Tibial nerve (tissue), 4 donors: Measurements from ENCODE around the gene KRT6C. TPM values are rescaled to one million over a fixed set of nuclear protein-coding genes. Genes with fewer than 3 reads are reported as not detected.

Experiments used
- DNase-seq, 2 donors: peaks; one replicate each; pipeline ENCODE4 v3.0.0-alpha.2; 2019; ENCODE audit warnings: low spot score in 2 of 2
- H3K27ac ChIP-seq, 4 donors: fragments of 200-600 bp; sonication (generic) in 3 of 4; one replicate each; pipeline ENCODE4 v1.5.1; 2017 to 2019; ENCODE audit warnings: mild to moderate bottlenecking in 1 of 4
- H3K27me3 ChIP-seq, 2 donors: fragments of 200-600 bp; sonication (generic) in 1 of 2; one replicate each; pipeline versions ENCODE4 v1.5.1 to v1.6.0; 2017 to 2019
- H3K36me3 ChIP-seq, 3 donors: fragments of 200-600 bp; sonication (generic); one replicate each; pipeline ENCODE4 v1.5.1; 2018 to 2019
- H3K4me1 ChIP-seq, 4 donors: fragments of 200-600 bp; sonication (generic) in 3 of 4; one replicate each; pipeline ENCODE4 v1.5.1; 2017 to 2019
- H3K4me3 ChIP-seq, 4 donors: fragments of 200-600 bp; sonication (generic) in 3 of 4; one replicate each; pipeline ENCODE4 v1.5.1; 2017 to 2019; ENCODE audit warnings: mild to moderate bottlenecking in 1 of 4, moderate library complexity in 1 of 4
- H3K9me3 ChIP-seq, 4 donors: fragments of 200-600 bp; sonication (generic) in 3 of 4; one replicate each; pipeline ENCODE4 v1.5.1; 2017 to 2019
- CTCF ChIP-seq, 5 experiments: fragments of 200-600 bp in 3 of 5; fragments of 450-650 bp in 2 of 5; sonication (generic) in 3 of 5; IDR thresholded peaks; one replicate each; pipeline ENCODE4 v1.5.1; 2016 to 2019; ENCODE audit warnings: antibody characterized with exemption in 5 of 5, mild to moderate bottlenecking in 3 of 5, moderate library complexity in 2 of 5
- EP300 ChIP-seq, 2 donors: sonication (generic); formaldehyde crosslinking; IDR thresholded peaks; one replicate each; pipeline ENCODE4 v1.6.1; 2017; ENCODE audit warnings: antibody characterized with exemption in 2 of 2, mild to moderate bottlenecking in 1 of 2
- POLR2A ChIP-seq, 2 donors: fragments of 450-650 bp; IDR thresholded peaks; one replicate each; pipeline ENCODE4 v1.6.1; 2017; ENCODE audit warnings: antibody characterized with exemption in 2 of 2, mild to moderate bottlenecking in 2 of 2, moderate library complexity in 2 of 2
- WGBS, 2 donors: methylation state at CpG; one replicate each; pipeline ENCODE4 v1.1.5; 2018; 5-methylcytosine and 5-hydroxymethylcytosine counted together
- total RNA-seq, 4 donors: library from RNA; depleted of rRNA; stranded (reverse); fragments of >200 nt; gene quantifications; one replicate each; pipeline ENCODE4 v1.1.0, GENCODE V29; 2016

KRT6C gene
- total RNA-seq, 4 donors from 2014 or later, result not detected

DNA sequence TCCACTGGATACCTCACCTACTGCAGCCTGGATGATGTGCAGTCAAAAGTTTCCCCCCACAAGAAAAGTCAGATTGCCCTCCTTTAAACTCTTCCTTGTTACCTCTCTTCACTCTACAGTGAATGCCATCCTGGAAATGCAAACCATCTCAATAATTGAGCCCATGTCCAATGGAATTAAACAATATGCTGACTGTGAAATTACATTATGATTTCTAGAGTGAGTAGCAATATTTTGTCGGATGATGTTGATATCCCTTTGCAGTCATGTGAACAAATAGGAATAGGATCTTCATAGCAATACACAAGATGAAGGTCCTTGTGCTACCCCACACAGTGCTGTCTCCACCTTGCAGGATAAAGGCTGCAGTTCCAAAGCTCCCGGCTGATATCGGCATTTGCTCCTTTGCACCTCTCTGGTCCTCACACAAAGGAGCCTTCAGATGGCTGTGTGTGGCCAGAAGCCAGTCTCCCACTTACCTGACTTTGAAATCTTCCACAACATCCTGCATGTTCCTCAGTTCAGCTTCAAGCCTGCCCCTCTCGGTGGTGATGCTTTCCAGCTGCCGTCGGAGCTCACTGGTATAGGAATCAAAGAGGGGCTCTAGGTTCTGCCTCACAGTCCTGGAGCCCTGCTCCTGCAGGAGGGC is 40.9 kb downstream of the KRT6C start:
- TF ChIP-seq POLR2A (IDR thresholded peaks at IDR 0.05), result no peak
- Histone ChIP-seq H3K27me3 (peaks cover 0 to 8% of the 10 kb centered on the region in 2 donors), H3K4me1 (no peaks in the 10 kb centered on the region), H3K4me3 (no peak overlapping the region), H3K27ac (no peak overlapping the region), H3K9me3 (no peaks in the 10 kb centered on the region), H3K36me3 (no peaks in the 10 kb centered on the region)
- 89 to 96% methylated on average over 6 of the region's 6 CpGs for WGBS, 2 donors
- no peak for DNase-seq

GRCh38 chr12:52428121-52428520 is 45.5 kb downstream of the KRT6C start:
- Histone ChIP-seq H3K36me3 (no peaks in the 10 kb centered on the region), H3K4me1 (peaks cover 0 to 8% (median 0%) of the 10 kb centered on the region in 4 donors), H3K9me3 (no peaks in the 10 kb centered on the region), H3K27me3 (peaks cover 0 to 3% of the 10 kb centered on the region in 2 donors), H3K27ac (no peak overlapping the region), H3K4me3 (no peak overlapping the region)
- TF ChIP-seq POLR2A (IDR thresholded peaks at IDR 0.05) (no peak), EP300 (IDR thresholded peaks at IDR 0.05) (no peak), CTCF (IDR thresholded peaks at IDR 0.05) (no peak)
- DNase-seq, result no peak
- WGBS, 2 donors, result 80 to 85% methylated on average over 8 to 9 of the region's 10 CpGs

DNA sequence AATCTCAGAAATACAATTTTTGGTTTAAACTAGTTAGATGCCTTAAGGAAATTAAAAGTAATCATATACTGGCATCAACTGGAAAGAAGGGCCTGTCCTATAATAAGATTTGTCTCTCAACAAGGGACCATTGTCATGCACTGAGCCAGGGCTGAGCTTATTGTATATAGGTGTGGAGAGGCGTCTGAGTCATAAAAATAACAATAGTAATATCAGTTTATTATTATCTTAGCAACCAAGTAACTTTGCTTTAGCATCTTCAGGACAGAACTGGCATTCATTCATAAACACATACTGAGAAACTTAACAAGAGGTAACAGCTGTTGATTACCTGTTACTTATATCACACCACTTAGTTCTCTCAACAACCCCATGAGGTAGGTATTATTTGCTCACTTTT is 46.5 kb downstream of the KRT6C start:
- Histone ChIP-seq H3K4me3 (no peak overlapping the region), H3K9me3 (no peaks in the 10 kb centered on the region), H3K27ac (no peak overlapping the region), H3K4me1 (peaks cover 0 to 8% (median 0%) of the 10 kb centered on the region in 4 donors), H3K27me3 (no peaks in the 10 kb centered on the region), H3K36me3 (no peaks in the 10 kb centered on the region)
- DNase-seq, result no peak
- no peak for TF ChIP-seq POLR2A (IDR thresholded peaks at IDR 0.05)
- no peak for TF ChIP-seq CTCF (IDR thresholded peaks at IDR 0.05)
- no peak for TF ChIP-seq EP300 (IDR thresholded peaks at IDR 0.05)
- WGBS, 2 donors, result 47 to 59% methylated on average over 1 of the region's 1 CpG

DNA sequence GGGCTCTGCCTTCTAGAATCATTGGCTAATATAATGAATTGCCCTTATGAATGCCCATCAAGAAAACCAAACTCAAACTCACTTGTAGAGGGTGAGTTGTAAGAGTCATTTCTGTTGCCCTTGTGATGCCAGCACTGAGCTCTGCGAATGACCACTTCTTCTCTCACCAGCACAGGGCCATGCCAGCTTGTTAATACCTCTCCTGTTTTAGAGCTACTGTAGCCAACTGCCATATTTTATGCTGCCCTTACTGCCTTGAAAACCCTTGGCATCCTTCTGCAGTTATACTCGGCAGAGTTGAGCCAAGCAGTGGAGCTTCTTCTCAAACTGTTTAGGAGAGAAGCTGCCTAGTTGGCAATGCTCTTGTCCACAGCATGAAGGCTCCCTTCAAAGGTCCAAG is 47.6 kb downstream of the KRT6C start:
- H3K4me3 ChIP-seq, result no peak overlapping the region
- WGBS, 2 donors, result 87 to 94% methylated on average over 2 of the region's 2 CpGs

GRCh38 chr12:52425466-52425865 is 48.1 kb downstream of the KRT6C start:
- WGBS, 2 donors, result 84 to 87% methylated on average over 5 of the region's 5 CpGs
- Histone ChIP-seq H3K4me1 (peaks cover 0 to 8% (median 0%) of the 10 kb centered on the region in 4 donors), H3K4me3 (no peak overlapping the region), H3K27me3 (no peaks in the 10 kb centered on the region), H3K27ac (no peak overlapping the region), H3K36me3 (no peaks in the 10 kb centered on the region), H3K9me3 (no peaks in the 10 kb centered on the region)
- no peak for DNase-seq
- no peak for TF ChIP-seq EP300 (IDR thresholded peaks at IDR 0.05)
- TF ChIP-seq POLR2A (IDR thresholded peaks at IDR 0.05), result no peak
- TF ChIP-seq CTCF (IDR thresholded peaks at IDR 0.05), result no peak

More for the DNA sequence above, 47.6 kb downstream of the KRT6C start:
- Histone ChIP-seq H3K36me3 (no peaks in the 10 kb centered on the region), H3K27ac (no peak overlapping the region), H3K27me3 (no peaks in the 10 kb centered on the region), H3K9me3 (no peaks in the 10 kb centered on the region), H3K4me1 (peaks cover 0 to 8% (median 0%) of the 10 kb centered on the region in 4 donors)
- TF ChIP-seq POLR2A (IDR thresholded peaks at IDR 0.05) (no peak), EP300 (IDR thresholded peaks at IDR 0.05) (no peak), CTCF (IDR thresholded peaks at IDR 0.05) (no peak)
- no peak for DNase-seq
